Kidney capillary endothelial cell (primary cell): ENCODE data around the gene FOXL1.
"Not testable (repeated sequence)": the region's sequence is repeated elsewhere in the genome, so short reads cannot be mapped to it uniquely, and the experiment has no call there.

Experiments
- DNase-seq: peaks from one replicate; pipeline ENCODE4 v3.0.0-alpha.2; 2018; ENCODE audit warnings: low spot score

FOXL1 gene

DNA sequence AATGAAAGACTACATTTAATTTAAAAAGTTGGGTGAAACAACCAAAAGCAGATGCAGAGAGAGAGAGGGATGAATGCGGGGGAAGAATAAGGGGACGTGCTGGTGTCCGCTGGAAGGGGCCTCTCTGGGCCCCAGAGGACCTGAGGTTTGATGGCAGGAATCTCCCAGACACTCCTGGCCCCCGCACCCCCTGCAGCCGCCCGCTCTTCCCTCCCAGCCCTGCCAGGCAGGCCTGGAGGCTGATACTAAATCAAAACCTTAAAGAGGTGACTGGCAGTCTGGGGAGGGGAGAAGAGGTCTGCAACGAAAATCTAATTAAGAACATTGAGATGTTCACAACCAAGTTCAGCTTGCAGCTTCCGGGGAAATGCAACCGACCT lies 2.4 kb downstream of the FOXL1 start:
- DNase-seq: no peak

DNA sequence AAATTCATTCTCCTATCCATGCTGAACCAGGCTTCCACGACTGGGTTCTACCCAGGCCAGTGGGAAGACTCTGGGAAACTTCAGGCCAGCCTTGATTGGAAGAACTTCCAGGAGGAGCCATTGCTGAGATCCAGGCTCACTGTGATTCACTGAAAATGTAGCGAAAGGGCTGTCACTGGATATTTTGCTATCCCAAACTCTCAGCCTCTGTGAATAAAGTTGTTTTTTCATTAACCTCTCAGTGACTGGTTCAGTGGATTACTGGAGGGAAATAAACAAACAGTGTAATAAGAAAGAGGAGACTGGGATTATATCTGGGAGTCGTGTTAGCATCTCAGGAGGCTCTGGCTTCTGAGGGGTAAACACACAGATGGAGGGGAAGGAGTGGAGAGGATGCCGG lies 3.1 kb downstream of the FOXL1 start:
- DNase-seq: no peak

DNA sequence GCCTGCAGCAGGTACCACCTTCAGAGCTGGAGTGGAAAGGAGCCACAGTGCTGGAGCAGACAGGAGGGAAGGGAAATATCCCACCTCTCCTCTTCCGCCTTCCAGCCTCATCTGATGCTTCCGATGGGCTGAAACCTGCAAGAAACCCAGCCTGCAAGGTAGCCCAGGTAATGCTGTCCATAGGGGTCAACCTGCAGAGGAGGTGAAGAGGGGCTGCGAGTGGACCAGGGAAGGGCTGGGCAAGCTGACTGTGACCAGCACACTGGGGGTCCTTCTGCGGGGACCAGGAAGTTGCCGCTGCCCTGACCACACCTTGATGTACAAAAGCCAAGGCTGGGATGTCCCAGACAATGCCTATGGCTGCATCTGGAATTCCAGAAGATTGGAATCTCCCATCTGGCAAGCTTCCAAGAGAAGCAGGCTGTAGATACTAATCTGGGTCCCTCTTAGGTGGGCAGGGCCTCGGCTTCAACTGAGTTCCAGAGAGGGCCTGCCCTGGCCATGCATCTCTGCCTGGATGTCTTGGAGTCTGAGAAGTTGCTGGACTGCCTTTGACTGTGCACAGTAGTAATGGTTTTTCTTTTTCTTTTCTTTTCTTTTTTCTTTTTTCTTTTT lies 5.8 kb downstream of the FOXL1 start:
- no peak for DNase-seq

DNA sequence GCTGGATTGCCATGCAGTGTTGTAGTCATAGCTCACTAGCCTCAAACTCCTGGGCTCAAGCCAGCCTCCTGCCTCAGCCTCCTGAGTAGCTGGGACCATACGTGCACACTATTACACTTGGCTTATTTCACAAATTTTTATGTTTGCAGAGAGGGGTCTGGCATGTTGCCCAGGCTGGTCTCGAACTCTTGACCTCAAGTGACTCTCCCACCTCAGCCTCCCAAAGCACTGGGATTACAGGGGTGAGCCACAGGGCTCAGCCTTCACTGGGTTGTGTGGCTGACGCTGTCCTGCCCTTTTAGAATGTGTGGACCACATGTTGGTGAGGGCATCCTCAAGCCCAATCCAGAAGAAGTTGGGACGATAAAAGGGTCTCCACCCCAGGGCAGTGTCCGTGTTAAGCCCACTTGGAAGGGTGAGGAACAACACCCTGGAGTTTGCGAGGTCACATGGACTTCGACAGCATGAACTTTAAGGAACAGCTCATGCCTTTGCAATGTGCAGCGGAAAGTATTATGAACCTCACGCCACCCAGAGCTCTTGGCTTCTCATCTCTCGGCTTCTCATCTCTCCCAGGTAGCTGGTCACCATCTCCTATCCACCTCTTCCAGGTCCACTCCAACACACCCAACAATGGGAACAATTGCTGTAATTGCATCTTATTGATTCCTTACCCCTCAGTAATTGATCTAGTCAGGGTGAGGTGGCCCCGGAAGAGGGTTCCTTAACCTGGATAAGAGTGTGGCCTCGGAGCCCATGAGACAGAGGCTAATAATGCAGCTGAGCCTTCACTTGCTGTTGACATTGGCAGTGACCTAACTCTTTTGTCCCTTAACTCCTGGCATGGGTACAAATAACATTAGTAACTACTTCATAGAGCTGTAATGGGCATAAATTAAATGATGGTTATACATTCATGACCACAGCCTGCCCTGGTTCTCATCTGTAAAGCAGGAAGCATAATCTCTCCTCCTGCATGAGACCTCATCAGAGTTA lies 6.7 kb downstream of the FOXL1 start:
- no peak for DNase-seq

DNA sequence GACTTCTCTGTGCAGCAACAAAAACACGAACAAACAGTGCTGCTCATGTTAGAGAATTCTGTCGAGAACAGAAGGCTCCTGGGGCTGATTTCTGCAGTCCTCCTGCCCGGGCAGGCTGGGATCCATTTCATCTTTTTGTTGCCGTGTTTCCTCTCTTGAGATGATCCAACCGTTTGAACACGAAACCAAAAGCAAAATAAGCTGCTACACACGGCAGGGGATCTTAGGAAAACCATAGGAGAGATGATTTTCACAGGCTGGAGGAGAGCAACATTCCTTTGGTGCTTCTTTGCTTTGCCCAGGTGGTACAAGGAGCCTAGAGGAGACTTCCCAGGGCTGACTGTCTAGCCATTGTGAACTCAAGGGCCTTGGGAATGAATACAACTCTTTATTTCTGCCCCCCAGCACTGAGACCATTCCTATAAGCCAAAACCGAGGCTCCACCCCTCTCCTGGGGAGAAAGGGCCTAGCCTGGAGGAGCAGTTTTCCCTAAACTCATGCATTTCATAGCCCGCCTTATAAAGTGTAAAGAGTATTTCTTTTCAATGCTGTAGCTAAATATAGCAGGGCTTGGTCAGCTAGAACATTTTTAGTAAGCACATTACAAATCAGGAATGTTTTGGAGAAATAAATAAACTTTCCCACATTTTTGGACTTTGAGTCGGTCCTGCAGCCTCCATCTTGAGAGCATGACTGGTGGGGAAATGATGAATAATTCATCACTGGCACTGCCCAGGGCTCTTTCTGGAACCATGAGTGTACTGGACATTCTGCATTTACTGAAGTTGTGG lies 7.7 kb downstream of the FOXL1 start:
- DNase-seq: no peak

DNA sequence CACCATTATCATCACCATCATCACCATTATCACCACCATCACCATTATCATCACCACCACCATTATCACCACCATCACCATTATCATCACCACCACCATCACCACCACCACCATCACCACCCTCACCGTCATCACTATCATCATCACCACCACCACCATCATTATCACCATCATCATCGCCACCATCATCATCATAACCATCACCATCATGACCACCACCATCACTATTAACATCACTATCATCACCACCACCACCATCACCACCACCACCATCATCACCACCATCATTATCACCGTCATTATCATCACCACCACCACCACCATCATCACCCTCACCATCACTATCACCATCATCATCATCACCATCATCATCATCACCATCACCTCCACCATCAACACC lies 9.1 kb downstream of the FOXL1 start:
- no peak for DNase-seq

DNA sequence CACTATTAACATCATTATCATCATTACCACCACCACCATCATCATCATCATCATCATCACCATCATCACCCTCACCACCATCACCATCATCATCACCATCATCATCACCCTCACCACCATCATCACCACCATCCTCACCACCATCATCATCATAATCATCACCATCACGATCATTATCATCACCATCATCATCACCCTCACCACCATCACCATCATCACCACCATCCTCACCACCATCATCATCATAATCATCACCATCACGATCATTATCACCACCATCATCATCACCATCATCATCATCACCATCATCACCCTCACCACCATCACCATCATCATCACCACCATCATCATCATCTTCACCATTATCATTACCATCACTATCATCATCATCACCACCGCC lies 9.6 kb downstream of the FOXL1 start:
- not testable (repeated sequence) for DNase-seq

DNA sequence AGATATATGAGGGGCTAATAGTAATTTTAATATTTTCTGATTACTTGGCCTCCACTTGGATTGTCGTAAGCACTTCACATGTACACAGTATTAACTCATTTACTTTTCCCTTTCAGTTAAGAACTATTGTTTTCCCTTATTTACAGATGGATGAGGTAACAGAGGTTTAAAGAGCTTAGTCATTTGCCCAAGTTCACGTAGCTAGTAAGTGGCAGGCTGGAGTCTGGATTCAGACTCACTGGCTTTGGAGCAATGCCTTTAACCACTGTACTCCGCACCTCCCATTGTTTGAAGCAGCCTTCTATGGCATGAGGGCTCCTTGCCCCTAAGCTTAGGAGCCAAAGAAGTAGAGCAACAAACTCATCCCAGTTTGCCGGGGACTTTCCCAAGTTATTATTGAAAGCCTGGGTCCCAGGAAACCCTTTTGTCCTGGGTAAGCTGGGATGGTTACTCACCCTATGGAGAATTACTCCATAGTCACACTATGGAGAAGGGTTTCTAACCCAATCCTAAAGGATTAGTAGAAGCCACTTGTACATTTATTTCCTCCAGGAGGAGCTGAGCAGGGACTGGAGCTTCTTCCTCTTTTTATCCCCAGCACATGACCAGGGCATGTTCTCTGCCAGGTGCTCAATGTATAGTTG lies 12.3 kb downstream of the FOXL1 start:
- DNase-seq: no peak

DNA sequence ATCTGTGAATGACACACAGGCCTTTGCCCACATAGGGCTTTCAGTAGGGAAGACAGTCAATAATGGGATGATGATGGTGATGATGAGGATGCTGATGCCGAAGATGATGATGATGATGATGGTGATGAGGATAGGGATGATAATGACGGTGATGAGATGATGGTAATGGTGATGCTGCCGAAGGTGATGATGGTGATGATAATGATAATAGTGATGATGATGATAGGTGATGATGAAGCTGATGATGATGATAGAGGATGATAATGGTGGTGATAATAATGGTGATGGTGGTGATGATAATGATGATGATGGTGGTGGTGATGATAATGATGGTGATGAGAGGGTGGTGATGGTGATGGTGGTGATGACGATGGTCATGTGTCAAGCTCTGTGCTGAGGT lies 12.9 kb downstream of the FOXL1 start:
- DNase-seq: no peak

DNA sequence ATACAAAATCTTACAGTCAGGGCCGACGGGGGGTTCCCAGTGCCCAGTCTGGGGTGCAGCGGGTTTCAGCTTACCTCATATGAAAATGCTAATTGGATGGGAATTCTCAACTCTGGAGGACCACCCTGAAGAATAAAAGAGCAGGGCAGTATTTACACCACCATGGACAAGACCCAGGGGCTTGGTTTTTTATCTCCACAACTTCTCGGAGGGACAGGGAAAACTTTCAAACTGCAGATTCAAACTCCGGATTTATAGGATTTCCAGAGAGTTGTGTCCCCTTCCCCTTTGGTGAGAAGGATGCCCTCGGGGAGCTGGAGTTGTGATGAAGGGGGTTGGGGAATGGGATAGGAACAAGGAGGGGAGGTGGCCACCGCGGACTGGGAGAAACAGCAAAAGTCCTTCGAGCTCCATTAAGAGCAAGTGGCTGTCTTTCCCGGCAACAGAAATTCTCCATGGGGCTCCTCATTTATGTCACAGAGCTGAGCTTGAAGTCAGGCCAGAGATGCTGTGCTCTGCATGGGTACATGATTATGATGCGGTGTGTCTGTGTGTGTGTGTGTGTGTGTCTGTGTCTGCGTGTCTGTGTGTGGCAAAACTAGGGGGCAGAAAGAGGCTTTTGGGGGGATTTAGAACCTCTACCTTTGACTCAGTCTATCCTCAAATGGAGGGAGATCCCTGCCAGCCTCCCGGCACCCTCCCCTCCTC lies 15.7 kb downstream of the FOXL1 start:
- no peak for DNase-seq

DNA sequence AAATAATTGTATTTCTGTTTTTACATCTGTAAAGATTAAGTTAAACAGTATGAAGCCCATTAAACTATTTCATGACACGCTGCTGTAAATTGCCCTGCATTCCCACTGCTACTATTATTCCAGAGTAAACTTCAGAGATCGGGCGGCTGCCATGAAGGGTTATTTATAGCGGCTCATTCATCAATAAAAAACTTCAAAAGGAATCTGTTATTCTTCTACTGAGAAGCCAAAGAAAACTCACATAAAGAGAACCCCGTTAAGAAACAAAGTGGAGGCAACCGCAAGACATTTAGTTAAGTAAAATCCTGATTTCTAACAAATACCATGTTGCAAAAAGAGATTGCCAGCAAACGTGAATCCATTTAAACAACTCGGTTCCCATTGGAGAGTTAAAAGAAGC lies 16.4 kb downstream of the FOXL1 start:
- DNase-seq: no peak

DNA sequence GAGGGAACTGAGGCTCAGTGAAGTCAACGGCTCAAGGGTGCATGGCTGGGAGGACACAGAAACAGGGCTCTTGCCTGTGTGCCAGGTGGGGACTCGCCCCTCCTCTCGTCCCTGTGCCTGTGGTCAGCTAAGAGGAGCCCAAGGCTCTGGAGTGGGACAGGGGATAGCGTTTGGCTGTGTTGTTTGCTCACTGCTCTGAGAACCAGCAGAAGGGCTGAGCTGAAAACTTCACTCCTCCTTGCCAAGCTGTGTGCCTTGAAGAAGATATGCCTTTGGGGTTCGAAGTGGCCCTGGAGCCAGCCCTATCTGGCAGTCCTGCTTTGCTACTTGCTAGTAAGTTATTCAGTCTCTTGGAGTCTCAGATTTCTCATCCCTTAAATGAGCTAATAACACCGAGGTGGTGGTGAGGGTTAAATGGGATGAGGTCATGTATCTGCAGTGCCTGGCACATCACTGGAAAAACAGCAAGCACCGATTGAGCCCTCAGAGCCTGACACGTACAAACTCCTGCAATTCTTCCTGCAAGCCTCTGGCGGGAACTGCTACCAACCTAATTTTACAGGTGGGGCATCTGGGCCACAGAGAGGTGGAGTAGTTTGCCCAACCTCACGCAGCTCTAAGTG lies 17.7 kb downstream of the FOXL1 start:
- no peak for DNase-seq

DNA sequence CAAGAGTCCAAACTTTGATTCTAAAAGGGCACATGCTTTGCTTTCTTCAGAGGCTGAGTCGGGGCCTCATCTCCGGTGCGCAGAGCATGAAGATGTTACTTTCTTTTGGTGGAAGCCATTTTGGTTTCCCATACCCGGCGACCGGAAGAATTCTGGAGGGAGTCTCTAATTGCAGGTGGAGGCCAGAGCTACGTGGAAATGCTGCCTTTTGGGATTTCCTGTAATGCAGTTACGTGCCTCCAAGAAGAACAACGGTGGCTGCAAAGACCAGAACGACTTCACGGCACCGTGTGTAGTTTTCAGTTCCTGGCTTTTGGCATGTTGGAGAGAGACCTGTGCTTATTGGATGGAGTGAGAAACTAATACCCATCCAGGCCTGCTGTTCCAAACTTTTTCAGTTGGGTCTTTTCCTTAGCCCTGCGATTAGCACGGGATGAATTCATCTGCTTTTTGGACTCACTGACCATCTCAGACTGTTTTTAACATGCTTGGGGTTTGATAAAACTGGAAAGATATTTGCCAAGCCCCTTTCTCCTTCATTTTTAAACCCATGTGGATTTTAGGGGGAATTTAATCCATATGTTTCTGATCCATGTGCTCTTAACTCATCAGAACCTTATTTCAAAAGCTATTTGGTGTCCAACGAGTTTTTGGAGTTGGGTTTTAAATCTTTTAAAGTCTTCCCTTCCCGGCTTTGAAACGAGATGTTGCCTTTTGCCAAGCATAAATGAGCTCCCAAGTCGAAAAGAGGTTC lies 19.0 kb downstream of the FOXL1 start:
- no peak for DNase-seq

DNA sequence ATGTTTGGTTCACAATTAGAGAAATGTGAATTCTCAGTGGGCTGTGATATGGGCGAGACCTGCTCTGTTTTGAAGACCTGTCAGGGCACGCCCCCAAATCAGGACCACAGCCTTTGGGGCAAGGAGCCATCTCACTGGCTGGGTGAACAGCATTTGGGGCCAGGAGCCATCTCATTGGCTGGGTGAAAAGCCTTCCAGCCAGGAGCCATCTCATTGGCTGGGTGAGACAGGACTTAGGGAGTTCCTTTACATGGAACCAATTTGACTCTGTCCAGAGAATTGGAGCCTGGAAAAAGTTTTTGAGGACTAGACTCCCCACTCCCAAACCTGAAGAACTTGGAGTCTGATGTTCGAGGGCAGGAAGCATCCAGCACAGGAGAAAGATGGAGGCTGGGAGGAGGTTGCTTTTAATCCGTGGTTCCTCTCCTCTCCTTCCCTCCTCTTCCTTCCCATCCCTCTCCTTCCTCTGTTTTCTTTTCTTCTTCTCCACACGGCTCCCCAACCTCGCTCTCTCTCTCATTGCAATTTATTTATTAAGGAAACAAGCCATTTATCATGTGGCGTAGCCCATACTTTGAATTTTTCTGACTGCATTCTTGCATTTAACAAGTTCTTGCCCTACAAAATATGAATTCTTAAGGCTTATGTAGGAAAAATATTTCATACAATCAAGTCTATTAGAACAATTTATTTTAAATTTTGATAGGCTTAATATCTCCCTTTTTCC lies 19.7 kb downstream of the FOXL1 start:
- DNase-seq: no peak

DNA sequence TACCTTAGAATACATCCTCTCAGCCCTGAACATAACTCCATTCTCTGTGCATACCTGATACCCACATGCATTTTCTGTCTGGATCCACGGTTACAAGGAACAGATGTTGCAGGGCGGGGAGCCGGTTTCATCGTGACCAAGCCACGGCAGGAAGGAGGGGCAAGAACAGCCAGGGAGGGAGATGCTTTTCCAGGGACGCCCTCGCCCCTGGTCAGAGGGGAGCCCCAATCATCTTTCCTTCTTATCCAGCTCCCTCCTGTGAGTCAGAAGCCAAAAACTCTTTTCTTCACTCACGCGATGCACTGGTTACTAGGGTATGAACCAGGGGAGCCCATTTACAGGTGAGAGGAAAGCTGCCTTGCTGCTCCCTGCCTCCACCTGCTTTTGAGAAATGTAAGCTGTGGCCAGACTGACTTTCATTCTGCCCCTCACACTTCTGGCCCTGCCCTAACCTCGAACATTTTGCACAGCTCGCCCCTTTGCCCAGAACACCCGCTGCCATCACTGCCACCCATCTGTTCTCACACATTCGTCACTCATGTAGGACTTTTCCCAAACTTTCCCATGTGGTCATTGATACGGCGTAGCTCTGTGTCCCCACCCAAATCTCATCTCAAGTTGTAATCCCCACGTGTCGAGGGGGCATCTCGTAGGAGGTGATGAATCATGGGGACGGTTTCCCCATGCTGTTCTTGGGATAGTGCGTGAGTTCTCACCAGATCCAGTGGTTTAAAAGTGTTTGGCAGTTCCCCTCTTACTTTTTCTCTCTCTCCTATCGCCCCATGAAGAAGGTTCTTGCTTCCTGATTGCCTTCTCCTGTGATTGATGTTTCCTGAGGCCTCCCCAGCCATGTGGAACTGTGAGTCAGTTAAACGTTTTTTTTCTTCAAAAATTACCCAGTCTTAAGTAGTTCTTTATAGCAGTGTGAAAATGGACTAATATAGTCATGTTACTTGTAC lies 20.5 kb downstream of the FOXL1 start:
- no peak for DNase-seq

DNA sequence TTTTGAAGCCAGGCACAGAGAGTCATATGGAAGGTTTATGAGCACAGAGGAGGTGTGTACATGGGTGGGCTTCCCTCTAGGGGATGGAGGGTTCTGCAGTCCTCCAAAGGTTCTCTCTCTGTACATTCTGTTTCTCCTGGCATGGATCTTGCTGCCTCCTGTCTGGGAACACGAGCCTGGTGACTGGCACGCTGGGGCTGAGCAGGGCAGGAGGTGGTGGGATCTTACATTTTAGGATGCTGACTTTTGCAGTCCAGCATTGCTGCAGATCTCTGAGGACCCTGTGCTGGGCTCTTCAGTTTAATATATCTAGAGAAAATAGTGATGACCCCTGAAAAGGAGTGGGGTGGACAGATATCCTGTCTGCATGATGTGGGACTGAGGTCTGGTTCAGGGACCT lies 23.0 kb downstream of the FOXL1 start:
- no peak for DNase-seq

DNA sequence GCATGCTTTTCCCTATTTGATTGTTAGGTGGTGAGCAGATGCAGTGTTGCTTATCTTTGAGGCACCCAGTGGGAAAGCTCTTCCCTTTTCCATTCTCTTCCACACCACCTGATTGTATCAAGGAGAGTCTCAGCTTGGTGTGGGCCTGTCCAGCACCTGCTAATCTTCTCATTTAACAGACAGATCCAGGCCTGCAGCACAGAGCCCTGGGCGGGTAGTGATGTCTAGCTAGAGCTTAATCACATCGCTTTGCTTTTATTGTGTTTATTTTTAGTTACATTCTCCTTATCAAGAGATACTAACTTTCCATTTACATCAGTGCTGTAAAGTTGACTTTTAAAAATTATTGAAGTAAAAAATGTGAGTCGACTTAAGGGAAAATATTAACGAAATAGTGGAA lies 24.2 kb downstream of the FOXL1 start:
- DNase-seq: no peak

DNA sequence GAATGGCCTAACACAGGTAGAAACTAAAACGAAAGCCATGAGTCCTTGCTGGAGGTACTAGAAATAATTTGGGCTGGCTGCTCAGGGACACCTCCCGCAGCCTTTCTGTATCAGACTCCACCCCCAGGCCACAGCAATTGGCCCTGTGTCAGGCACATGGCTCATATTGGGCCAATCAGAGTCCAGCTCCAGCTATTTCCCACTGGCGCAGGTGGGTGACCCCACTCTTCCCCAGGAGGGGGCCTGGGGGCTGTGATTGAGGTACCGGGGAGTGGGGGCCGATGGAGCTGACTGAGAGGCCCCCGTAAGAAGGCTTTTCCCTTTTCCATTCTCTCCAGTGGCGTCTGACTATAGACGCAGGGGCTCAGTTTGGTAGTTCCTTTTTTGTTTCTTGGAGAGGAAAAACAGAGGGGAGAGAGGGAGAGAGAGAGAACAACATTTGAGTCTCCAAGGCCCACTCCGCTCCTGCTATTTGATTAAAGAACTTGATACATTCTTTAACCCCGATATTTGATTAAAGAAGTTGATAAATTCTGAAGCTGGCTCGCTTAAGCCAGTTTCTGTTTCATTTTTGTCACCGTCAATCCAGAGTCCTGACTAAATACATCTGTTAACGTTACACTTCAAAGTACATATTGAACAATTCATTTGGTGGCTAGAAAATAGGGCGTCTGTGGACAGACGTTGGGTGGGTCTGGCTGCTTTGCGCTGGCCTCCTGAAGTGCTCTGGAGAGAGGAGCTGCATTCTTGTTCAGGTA lies 26.3 kb downstream of the FOXL1 start:
- no peak for DNase-seq
